AG04450 (cell line): ENCODE measurements around the gene ZBTB5. TPM values are rescaled to one million over a fixed set of nuclear protein-coding genes. Genes with fewer than 3 reads are reported as not detected.
"Not testable (repeated sequence)": the region's sequence is repeated elsewhere in the genome, so short reads cannot be mapped to it uniquely, and the experiment has no call there.

Experiments used
- CTCF ChIA-PET: fragments of 300-600, 350-600 bp; formaldehyde crosslinking; extraction: SDS; loops from one replicate; lab custom pipeline; 2022; ENCODE audit warnings: antibody characterized with exemption, inconsistent platforms; lab: Charles Lee
- POLR2A ChIA-PET: fragments of 350-600 bp; formaldehyde crosslinking; extraction: SDS; loops from one replicate; lab custom pipeline; 2021; ENCODE audit warnings: antibody characterized with exemption, inconsistent platforms; lab: Yijun Ruan, JAX
- DNase-seq: peaks from one replicate; pipeline ENCODE4 v3.0.0-alpha.2; 2011; ENCODE audit warnings: low read depth, low spot score
- H3K27ac ChIP-seq: one replicate; pipeline ENCODE4 v1.5.1; 2012; ENCODE audit warnings: low read depth, low read length, control low read depth
- H3K27me3 ChIP-seq: one replicate; pipeline ENCODE4 v1.6.0; 2012; ENCODE audit warnings: low read length; ENCODE audit not compliant: control insufficient read depth, insufficient read depth
- H3K4me3 ChIP-seq: 2 replicates; pipeline ENCODE4 v1.5.1; 2011; ENCODE audit warnings: mild to moderate bottlenecking, low read depth, low read length, control low read depth
- H3K9me3 ChIP-seq: 2 replicates; pipeline ENCODE4 v1.5.1; 2012; ENCODE audit warnings: low read length; ENCODE audit not compliant: control insufficient read depth, insufficient read depth
- CTCF ChIP-seq: IDR thresholded peaks from 2 replicates; pipeline ENCODE4 v1.5.1; 2011; ENCODE audit warnings: low read depth, low read length, control low read depth, inconsistent platforms
- polyA plus RNA-seq: library from polyadenylated mRNA; depleted of rRNA; stranded (reverse); fragments of >200 nt; gene quantifications from 2 replicates; pipeline ENCODE4 v1.2.3, GENCODE V29; 2011

ZBTB5 gene
- polyA plus RNA-seq, 1 experiment, result 10.9 TPM

GRCh38 chr9:37476930-37477329 lies 11.7 kb upstream of the ZBTB5 start:
- Histone ChIP-seq H3K4me3 (no peak overlapping the region), H3K27ac (no peak overlapping the region), H3K9me3 (peaks cover 2% of the 10 kb centered on the region), H3K27me3 (peaks cover 8% of the 10 kb centered on the region)
- DNase-seq, result no peak
- TF ChIP-seq CTCF, result no peak
- CTCF ChIA-PET, result no interaction called here
- POLR2A ChIA-PET, result no interaction called here

GRCh38 chr9:37474438-37474837 lies 9.2 kb upstream of the ZBTB5 start:
- H3K27ac ChIP-seq, result no peak overlapping the region
- no peak overlapping the region for H3K4me3 ChIP-seq
- TF ChIP-seq CTCF, result no peak
- H3K27me3 ChIP-seq, result peaks cover 6% of the 10 kb centered on the region
- CTCF ChIA-PET, result no interaction called here
- no peak for DNase-seq
- POLR2A ChIA-PET, result no interaction called here
- peaks cover 2% of the 10 kb centered on the region for H3K9me3 ChIP-seq

GRCh38 chr9:37473982-37474381 lies 8.7 kb upstream of the ZBTB5 start:
- H3K27me3 ChIP-seq, H3K27ac ChIP-seq, H3K4me3 ChIP-seq, DNase-seq, POLR2A ChIA-PET, H3K9me3 ChIP-seq: not testable (repeated sequence)
- CTCF ChIA-PET, result interaction anchor here (0.6 kb wide), 1 partner anchor 8 kb away, joined by 4 read pairs; no protein-coding TSS in a partner anchor

- peak; percentile 83 for DNase-seq
- POLR2A ChIA-PET, result interaction anchor here (0.7 kb wide), 1 partner anchor 29 kb away, joined by 6 read pairs; no protein-coding TSS in a partner anchor
- peak overlapping the region; percentile 55 for H3K4me3 ChIP-seq
- H3K27ac ChIP-seq, result peak overlapping the region; percentile 92
- peaks cover 2% of the 10 kb centered on the region for H3K9me3 ChIP-seq
- TF ChIP-seq CTCF, result no peak
- no peaks in the 10 kb centered on the region for H3K27me3 ChIP-seq
- CTCF ChIA-PET, result interaction anchor here (1.2 kb wide), 1 partner anchor 9 kb away, joined by 7 read pairs; no protein-coding TSS in a partner anchor
Observed at GRCh38 chr9:37471942-37472684, 6.9 kb upstream of the ZBTB5 start.

GRCh38 chr9:37468620-37469019 lies 3.4 kb upstream of the ZBTB5 start:
- H3K27me3 ChIP-seq, result no peaks in the 10 kb centered on the region
- POLR2A ChIA-PET, result no interaction called here
- no peak overlapping the region for H3K27ac ChIP-seq
- DNase-seq, result no peak
- no peak overlapping the region for H3K4me3 ChIP-seq
- TF ChIP-seq CTCF, result no peak
- H3K9me3 ChIP-seq, result peaks cover 4% of the 10 kb centered on the region; the same call in 1 of the 2 replicates
- CTCF ChIA-PET, result no interaction called here

- H3K9me3 ChIP-seq, H3K27me3 ChIP-seq, POLR2A ChIA-PET, DNase-seq, H3K4me3 ChIP-seq, H3K27ac ChIP-seq, CTCF ChIA-PET: not testable (repeated sequence)
Observed at GRCh38 chr9:37467530-37467929, 2.3 kb upstream of the ZBTB5 start.
